NCI-H2029 treated with DMSO at 0.1 percent for 48 hours (cell line): ENCODE data around the gene HDAC4.

Experiments
- DNase-seq: peaks from one replicate; lab custom pipeline; 2025; lab: John Stamatoyannopoulos, UW

Gene HDAC4

DNA sequence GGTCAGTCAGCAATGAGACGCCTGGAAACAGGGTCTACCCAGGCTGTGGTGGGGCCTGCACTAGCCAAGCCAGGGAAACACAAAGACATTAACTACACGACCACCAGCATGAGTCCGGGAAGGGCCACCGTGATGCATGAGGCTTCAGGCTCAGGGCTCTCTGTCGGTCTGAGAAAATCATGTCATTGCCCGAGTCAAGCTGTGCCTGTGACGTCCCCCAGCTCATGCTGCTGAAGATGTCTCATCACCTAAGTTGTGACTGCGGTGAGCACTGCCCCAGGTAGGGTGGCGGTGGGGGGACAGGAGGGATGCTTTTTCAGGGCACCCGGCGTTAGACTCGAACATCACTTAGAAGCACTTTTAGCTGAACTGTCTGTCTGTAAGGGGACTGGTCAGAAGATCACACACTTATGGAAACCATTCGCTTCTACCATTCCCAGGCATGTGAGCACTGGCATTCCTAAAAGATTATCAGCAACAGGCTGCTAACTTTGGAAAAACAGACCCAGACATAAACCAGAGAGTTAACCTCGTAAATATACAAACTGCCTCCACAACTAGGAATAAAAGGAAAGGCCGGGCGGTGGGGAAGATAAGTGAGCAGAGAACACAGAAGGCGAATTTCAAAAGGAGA, 234.5 kb downstream of the HDAC4 start:
- no peak for DNase-seq

DNA sequence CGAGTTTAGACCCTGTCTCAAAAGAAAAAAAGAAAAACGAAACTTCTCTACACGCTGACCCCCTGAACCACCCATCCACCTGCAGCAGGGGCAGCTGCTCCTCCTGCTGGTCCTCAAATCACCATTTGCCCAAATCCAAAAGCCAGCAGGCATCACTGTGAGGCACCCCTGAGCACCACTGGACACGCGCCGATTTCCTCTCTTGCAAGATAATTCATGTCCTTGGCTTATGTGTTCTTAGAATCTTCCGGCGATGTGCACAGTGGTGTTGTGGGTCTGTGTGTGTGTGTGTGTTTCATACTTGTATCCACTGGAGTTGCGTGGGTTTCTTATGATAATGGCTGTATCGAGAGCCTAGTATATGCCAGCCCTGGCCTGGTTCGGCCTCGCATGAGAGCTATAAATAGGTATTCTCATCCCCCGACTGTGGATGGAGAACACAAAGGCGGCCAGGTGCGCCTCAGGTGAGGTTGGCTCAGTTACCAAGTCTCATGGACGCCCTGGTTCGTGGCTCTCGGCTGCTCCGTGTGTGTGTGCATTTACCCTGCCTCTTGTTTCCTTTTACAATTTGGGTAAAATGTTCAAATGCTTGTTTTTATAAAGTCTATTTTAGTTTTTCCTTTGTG, 235.5 kb downstream of the HDAC4 start:
- DNase-seq, result no peak

DNA sequence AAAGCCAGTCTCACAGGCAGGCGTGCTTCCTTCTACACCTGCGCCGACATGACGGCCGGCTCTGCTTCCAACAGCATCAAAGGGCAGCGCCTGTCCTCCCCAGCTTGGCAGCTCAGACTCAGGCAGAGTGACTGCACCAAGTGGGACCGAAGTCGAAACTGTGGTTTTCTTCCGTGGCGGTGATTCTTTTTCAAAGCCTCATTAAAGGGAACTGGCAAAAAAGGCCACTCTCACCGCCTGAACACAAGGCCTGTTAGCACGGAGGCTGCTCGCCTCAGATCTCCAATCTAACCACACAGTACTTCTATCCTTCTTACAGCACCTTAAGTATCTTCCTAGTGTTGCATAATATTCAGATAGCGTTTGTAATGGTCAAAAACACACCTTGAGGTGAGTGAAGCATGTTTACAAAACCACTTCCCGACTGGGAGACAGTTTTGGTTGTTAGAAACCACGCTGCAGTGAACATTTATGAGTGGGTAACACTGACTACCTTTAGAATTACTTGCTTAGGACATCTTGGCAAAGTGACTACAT, 236.4 kb downstream of the HDAC4 start:
- DNase-seq, result no peak

DNA sequence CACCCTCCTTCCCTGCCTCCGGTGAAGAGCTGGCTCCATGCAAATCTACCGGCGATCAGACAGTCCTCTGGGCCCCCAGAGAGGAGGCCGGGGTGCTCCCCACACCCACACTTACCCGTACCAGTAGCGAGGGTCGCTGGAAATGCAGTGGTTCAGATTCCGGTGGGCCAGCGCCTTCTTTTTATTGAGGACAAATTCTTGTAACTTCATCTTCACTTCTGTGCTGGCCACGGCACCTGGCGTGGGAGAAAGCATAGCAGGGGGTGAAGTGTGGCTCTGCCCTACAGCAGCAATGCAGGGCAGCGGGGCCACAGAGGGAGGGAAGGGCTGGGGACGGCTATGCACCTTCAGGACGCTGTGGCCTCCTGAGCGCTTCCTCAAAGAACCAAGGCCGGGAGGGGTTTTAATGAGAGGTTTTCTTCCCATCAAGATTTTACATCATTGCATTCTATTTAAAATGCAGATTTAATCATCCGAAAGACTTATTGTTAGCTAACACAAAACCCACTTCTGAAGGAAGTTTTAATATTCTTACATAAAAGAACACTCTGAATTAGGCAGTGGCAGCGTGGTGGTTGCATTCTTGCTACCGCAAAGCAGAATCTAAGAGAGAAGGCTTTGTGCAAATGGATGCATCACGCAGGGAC, 237.0 kb downstream of the HDAC4 start:
- no peak for DNase-seq

DNA sequence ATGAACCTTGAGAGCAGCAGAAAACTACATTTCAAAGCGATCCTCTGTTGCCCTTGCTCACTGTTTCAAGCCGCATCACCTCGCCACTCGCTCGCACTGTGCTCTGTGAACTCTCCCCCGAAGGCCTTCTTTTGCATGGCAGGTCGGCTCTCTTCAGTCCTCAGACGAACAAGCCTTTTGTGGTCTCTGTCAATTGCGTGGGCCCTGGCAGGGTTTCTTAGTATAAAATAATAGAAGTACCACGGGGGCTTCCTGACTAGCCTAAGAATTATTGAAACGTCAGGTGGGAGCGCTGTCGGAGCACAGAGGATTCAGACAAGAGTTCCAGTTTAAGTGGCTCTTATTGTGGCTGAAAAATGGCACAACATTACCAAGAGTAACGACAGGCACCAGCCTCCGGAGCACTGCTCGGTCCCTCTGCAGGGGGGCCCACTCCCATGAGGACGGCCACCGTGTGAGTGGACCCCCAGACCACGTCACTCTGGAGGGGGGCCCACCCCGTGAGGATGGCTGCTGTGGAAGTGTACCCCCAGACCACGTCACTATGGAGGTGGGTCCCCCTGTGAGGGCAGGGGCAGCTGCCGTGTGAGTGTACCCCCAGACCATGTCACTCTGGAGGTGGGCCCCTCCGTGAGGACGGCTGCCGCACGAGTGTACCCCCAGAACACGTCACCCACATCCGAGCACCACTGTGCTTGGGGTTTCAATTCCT, 237.7 kb downstream of the HDAC4 start:
- DNase-seq, result no peak

DNA sequence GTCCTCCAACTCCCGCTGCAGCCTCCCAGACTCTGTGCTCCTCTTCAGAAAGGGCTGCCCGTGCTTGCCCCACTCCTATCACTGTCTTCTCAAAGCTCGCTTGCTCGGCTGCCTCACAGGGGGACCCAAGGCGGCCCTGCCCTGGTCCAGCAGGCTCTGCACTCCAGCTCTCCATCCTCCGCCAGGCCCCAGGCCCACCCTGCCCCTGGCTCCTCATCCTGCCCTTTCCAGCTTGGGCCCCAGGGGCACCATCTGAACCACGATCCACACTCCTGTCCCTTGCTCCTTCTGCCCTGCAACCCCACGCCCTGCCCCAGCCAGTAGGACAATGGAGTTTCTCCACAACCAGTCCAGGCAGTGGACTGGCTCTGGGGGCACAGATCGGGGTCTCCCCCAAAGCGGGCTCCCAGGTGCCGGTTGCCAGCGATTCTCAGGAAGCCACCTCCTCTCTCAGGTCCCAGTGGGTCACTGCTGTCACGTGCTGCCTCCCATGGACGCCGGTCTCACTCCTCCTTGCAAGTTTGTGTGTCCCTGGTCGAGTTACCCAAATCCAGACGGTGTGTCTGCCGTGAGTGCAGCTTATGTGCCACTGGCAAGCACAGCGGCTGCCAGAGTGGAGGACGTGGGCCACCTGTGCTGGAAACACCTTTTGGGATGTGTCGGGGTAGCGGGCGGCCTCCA, 238.5 kb downstream of the HDAC4 start:
- DNase-seq, result no peak

DNA sequence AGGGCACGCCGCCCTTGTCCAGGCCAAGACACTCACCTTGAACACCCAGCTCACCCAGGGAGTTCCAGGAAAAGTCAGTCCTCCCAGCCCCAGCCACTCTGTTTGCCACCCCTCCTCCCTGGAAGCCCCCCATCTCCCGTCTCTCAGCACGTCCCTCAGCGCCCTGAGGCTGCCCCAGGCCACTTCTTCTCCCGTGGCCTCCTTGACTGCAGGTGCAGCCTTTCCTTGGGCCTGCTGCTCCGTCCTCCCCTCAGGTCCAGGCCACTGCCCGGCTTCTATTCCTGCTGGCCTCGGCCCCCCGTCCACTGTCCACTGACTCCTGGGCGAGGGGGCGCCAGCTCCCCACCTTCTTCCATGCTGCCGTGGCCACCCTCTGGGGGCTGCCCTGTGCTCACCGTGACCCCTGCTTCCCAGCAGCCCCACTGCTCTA, 239.1 kb downstream of the HDAC4 start:
- DNase-seq, result no peak

DNA sequence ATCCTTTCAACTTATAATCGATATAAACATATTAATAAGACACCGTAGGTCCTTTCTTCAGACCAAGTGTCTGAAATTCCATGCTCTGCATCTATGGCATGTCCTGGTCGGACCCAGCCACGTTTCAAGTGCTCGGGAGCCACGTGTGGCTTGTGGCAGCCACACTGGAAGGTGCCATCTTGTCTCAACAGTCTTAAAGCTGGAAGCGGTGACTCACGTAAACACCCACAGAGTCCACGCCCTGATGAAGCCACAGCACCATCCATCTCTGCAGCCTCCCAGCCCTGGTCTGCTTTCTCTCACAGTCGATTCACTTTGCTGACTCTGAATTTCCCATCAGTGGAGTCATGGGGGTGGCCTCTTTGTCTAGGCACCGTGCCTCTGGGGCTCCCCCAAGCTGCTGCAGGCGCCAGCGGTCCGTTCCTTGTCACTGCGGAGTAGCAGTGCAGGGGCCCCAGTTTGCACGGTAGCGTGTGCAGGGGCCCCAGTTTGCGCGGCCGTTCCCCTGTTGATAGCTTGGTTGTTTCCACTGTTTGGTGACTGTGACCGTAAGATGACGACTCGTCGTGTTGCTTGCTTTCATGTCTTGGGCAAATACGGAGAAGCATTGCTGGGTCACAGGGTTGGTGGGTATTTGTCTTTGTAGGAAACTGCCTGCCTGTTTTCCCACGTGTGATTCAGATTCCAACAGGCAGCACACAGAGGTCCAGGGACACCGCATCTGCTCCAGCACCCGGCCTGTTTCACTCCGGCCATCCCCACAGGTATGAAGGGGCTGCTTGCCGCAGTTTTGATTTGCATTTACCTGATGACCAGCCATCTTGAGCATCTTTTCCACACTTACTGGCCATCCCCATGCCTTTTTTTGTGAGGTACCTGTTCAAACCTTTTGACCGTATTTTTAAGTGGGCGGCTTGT, 240.3 kb downstream of the HDAC4 start:
- no peak for DNase-seq

DNA sequence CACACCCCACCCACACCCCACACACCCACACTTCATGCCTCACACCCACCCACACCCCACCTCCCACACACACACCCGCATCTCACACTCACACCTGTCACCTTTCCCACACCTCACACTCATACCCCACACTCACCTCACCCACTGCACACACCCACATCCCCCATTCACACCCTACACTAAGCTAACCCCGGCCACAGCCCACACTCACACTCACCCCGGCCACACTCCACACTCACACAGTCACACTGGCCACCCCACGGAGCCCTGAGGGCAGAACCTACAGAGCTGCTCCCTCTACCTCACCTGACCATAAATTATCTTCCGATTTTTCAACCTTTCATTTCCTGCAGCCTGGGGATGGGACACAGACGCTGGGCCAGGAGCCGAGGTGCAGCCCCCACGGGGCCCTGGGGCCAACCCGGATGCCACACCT, 241.3 kb downstream of the HDAC4 start:
- no peak for DNase-seq

DNA sequence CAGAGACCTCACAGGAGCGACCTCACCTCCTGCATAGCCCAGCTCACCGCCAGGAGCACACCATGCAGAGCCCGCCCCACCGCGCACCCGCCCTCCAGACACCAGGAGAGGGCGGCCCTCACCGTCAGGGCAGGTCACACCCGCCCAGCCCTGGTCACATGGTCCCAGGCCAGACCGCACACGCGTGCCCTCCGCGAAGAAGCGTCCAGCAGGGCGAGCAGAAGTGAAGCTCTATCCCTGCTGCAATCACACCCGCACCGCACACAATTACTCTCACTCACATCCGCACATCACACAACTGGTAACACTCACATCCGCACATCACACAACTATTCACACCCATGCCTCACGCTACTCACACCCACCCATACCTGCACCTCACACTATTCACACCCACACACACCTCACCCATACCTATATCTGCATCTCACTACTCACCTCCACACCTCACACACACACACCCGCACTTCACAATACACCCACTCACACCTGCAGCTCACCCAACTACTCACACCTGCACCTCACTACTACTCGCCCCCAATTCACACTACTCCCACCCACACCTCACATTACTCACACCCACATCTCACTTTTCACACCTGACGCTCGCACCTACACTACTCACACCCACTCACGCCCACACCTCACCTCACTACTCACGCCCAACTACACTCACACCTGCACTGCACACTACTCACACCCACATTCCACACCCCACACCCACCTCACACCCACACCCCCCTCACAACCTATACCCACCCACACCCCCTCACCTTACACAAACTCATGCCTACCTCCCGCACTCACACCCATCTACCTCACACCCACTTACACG, 242.0 kb downstream of the HDAC4 start:
- no peak for DNase-seq

DNA sequence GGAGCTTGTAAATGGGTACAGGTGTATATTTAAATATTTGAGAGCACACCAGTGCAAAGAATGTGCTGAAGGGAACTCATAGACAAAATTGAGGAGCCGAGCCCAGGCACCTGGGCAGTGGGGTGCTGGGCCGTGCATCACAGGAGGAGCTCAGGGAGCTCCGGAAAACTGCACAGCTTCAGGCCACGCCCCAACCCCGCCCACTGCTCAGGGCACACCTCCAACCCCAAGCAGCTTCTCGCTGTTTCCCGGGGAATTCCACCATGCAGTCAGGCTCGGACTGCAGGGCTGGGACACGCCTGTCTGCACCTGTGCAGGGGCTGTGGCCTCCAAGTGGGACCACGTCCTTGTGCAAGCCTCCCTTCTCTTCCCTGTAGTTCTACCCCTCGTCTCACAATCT, 243.0 kb downstream of the HDAC4 start:
- no peak for DNase-seq

DNA sequence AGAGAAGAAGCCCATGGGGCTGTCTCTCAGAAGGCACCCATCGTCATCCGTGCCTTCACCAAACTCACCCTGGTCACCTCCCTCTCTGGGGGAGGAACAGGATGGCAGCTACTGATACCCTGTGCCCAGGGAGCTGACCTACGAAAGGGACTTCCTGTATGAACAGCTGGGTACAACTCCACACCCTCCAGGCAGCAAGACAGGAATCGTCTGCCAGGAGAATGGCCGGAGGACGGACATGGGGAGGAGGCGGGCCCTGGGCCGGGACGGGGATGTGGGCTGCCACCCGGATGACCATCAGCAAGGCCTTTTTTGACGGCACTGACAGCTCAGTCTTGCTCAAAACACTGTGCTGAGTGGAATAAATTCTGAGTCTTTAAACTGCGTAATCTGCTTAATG, 243.6 kb downstream of the HDAC4 start:
- no peak for DNase-seq

DNA sequence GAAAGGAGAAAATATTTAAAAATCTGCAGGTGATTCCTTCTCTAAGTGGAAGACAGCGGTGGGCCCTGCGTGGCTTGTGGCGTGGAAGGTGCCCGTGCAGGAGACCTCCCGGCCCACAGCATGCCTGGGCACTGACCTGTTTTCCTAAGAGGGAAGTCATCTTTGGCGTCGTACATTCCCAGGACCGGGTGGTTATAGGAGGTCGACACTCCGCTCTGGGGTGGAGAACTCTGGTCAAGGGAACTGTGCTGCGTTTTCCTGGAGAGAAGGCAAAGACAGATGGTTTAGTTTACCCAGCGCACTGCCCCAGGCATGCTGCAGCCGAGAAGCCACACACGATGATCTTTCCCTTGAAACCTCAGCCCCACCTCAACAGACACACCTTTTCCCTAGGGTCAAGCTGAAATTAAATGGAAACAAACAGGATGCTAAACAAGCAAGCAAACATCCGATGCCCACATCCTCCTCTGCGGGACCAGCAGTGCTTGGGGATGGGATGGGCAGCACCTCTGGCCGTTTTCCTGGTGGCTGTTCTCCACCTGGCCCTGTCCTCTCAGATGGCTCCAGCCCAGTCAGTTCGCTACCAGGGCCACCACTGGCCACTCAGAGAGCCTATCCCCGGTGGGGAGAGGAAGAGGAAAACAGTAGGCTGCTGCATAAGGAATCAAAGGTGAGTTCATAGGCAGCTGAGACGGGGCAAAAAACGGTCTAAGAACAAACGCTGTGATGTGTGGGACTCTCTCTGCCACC, 244.1 kb downstream of the HDAC4 start:
- no peak for DNase-seq

DNA sequence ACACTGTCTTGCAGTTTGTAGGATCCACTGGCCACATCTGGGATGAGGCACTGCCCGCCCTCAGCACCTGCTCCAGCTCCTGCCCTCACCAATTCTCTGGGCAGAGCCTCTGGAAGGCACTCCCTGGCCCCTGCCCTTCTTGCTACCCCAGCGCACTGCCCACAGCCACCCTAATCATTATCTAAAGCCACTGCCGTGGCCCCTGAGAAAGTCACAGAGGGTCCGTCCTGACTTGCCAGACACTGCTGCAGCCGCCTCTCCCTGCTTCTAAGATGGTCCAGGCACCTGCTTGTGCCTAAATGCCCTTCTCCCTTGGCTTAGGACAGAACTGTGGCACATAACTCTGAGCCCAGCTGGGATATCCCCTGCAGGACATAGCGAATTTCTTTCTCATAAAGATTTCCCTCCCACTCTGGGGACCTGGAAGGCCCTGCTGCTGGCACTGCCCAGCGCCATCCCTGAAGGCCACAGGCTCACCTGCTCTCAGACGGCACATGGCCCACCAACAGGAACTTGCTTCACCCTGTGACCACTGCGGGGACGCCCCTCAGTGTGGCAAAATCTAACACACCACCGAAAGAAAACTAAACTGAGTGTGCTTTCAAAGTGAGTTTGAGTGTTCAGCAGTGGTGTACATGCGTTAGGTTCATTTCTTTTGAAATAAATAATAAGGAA, 244.9 kb downstream of the HDAC4 start:
- no peak for DNase-seq

DNA sequence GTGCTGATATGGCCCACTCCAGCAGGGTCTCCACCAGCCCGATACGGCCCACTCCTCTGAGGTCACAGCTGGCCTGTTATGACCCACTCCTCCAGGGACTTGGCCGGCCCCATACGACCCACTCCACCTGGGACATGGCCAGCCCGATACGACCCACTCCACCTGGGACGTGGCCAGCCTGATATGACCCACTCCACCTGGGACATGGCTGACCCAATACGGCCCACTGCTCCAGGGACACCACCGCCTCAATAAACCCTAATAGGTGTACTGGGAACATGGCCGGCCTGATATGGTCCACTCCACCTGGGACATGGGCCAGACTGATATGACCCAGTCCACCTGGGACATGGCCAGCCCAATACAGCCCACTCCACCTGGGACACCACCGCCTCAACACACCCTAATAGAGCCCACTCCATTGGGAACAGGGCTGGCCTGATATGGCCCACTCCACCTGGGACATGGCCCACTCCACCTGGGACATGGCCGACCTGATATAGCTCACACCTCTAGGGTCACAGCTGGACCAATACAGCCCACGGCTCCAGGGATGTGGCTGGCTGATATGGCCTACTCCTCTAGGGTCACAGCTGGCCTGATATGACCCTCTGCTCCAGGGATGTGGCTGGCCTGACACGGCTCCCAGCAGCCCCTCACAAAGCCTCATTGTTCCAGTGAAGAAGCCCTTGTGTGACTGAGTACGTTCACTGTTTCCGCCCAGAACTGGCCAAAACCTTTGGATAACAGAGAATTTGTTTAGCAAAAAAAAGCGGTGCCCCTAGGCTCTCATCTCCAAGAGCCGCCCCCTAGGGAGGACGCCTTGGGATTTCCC, 245.6 kb downstream of the HDAC4 start:
- DNase-seq, result no peak

DNA sequence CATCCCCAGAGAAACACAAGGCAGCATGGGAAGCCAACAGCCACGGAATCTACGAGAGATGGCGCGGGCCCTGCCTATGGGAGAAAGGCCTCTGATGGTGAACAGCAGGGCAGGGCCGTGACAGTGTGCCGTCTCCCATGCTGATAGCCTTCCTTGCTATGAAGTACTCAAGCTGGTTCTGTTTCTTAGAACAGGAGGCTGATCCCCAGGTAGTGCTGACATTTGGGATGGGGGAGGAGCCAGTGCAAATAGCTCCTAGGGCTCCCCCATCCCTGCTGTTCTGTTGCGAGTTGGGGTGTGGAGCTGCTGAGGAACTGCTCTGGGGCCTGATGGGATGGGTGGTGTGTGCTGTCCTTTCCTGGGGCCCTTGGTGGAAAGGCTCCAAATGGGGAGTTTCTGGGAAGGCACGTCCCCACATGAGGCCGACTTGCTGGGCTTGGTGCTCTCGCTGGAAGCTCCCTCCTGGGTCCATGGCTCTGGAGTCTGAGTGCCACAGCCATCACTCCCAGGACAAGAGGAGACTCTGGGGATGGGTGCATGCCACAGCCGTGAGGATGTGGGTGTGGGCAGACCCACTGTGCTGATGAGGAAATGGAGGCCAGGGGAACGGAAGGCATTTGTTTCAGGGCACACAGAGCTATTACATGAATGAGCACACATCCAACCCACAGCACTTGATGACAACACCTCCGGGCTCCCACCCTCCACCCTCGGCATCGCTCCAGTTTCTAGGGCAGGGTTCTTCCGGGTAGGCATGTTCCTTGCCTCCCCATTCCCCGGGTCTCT, 246.8 kb downstream of the HDAC4 start:
- DNase-seq, result no peak

DNA sequence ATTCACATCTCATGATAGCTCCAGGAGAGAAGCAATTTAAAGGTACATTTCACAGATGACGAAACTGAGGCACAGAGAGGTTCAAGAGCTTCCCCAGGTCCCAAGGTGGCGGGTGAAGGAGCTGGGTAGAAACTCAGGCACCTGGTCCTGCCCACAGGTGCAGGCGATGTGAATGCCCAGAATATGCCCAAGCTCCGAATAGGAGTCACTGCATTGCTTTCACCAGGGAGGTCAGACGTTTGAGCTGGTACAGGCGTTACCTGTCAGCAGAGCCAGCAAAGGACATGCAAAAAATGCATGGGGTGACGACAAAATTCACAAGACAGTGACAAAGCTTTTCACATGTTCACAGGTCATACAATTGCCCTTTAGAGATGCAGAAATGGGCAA, 247.9 kb downstream of the HDAC4 start:
- no peak for DNase-seq
